HCT116 (cell line): ENCODE measurements around the gene WDR93. TPM values are rescaled to one million over a fixed set of nuclear protein-coding genes. Genes with fewer than 3 reads are reported as not detected.

Experiments
- ATAC-seq: fragments of 200-7000 bp; cut with Tn5 transposase; 2 replicates; pipeline ENCODE4 v1.9.1; 2020; ENCODE audit warnings: mild to moderate bottlenecking, moderate library complexity
- BruUV-seq: library from RNA; stranded (reverse); fragments of 400-500 nt; replicated peaks from 2 replicates; lab custom pipeline; 2021; lab: Mats Ljungman, UMichigan
- CTCF ChIA-PET: fragments of 300-600 bp; sonication (Branson Sonifier 250); formaldehyde crosslinking; loops from one replicate; lab custom pipeline; 2021; ENCODE audit warnings: antibody characterized with exemption; lab: Charles Lee
- POLR2A ChIA-PET: fragments of 300-600, 350-600 bp; sonication (Branson Sonifier 250); formaldehyde crosslinking; loops from one replicate; lab custom pipeline; 2021; ENCODE audit warnings: antibody characterized with exemption; lab: Charles Lee
- RAD21 ChIA-PET, 2 experiments: fragments of 300-600 bp; sonication (Branson Sonifier 250); formaldehyde crosslinking; loops; one replicate each; lab custom pipeline; 2023; ENCODE audit warnings: low total read pairs in 2 of 2; ENCODE audit not compliant: uncharacterized antibody in 2 of 2, unreplicated experiment in 2 of 2, low non-redundant PET in 1 of 2; lab: Charles Lee
- DNase-seq: peaks from one replicate; pipeline ENCODE4 v3.0.0-alpha.2; 2010; ENCODE audit warnings: low read depth, low spot score
- H2AFZ ChIP-seq: fragments of 200-600 bp; shearing (Covaris generic), sonication (generic); 2 replicates; pipeline ENCODE4 v1.6.1; 2017; ENCODE audit warnings: low read depth, mixed run types, mixed read lengths, antibody characterized with exemption, low read length; ENCODE audit not compliant: poor library complexity, severe bottlenecking
- H3K27ac ChIP-seq: 2 replicates; pipeline ENCODE4 v1.5.1; 2012; ENCODE audit warnings: low read depth, low read length
- H3K27me3 ChIP-seq: fragments of 200-600 bp; sonication (generic); 2 replicates; pipeline ENCODE4 v1.6.1; 2016; ENCODE audit warnings: mixed run types, low read length, mixed read lengths; ENCODE audit not compliant: insufficient read depth
- H3K36me3 ChIP-seq, 2 experiments: fragments of 200-500 bp in 1 of 2; fragments of 200-600 bp in 1 of 2; sonication (Bioruptor generic) in 1 of 2; sonication (generic) in 1 of 2; 2 replicates each; pipeline versions ENCODE4 v1.5.1 to v1.6.1; 2014 to 2016; ENCODE audit warnings: low read length in 2 of 2, inconsistent platforms in 1 of 2, mixed read lengths in 1 of 2, mixed run types in 1 of 2; ENCODE audit not compliant: insufficient read depth in 2 of 2, control insufficient read depth in 1 of 2
- H3K4me1 ChIP-seq, 2 experiments: fragments of 200-600 bp in 1 of 2; sonication (generic) in 1 of 2; 2 replicates each; pipeline versions ENCODE4 v1.5.1 to v1.6.1; 2012 to 2017; ENCODE audit warnings: low read length in 2 of 2, inconsistent platforms in 1 of 2, mild to moderate bottlenecking in 1 of 2, mixed read lengths in 1 of 2, mixed run types in 1 of 2, moderate library complexity in 1 of 2; ENCODE audit not compliant: insufficient read depth in 2 of 2, control insufficient read depth in 1 of 2
- H3K4me2 ChIP-seq: fragments of 200-600 bp; sonication (generic); 2 replicates; pipeline ENCODE4 v1.6.1; 2017; ENCODE audit warnings: mixed run types, low read length, mixed read lengths
- H3K4me3 ChIP-seq, 2 experiments: fragments of 200-600 bp in 1 of 2; sonication (generic) in 1 of 2; replicated peaks in 1 of 2; 2 replicates each; pipeline ENCODE4 v1.5.1; 2011 to 2016; ENCODE audit warnings: low read length in 2 of 2, control low read depth in 1 of 2, low read depth in 1 of 2, mild to moderate bottlenecking in 1 of 2, mixed read lengths in 1 of 2, mixed run types in 1 of 2
- H3K79me2 ChIP-seq: fragments of 200-600 bp; sonication (generic); 2 replicates; pipeline ENCODE4 v1.6.1; 2017; ENCODE audit warnings: mild to moderate bottlenecking, mixed run types, low read length, moderate library complexity, mixed read lengths; ENCODE audit not compliant: insufficient read depth
- H3K9ac ChIP-seq: fragments of 200-600 bp; sonication (generic); 2 replicates; pipeline ENCODE4 v1.6.1; 2016; ENCODE audit warnings: low read length, mixed read lengths
- H3K9me2 ChIP-seq: fragments of 200-600 bp; sonication (generic), shearing (Covaris generic); 2 replicates; pipeline ENCODE4 v1.6.1; 2017; ENCODE audit warnings: mixed run types, mild to moderate bottlenecking, moderate library complexity; ENCODE audit not compliant: insufficient read depth
- H3K9me3 ChIP-seq, 2 experiments: fragments of 200-500 bp in 1 of 2; fragments of 200-600 bp in 1 of 2; sonication (Bioruptor generic) in 1 of 2; sonication (generic) in 1 of 2; 2 replicates each; pipeline ENCODE4 v1.6.1; 2014 to 2017; ENCODE audit warnings: low read length in 2 of 2, mixed read lengths in 2 of 2, inconsistent platforms in 1 of 2, low read depth in 1 of 2, mild to moderate bottlenecking in 1 of 2, mixed run types in 1 of 2, moderate library complexity in 1 of 2; ENCODE audit not compliant: control insufficient read depth in 1 of 2, insufficient read depth in 1 of 2
- H4K20me1 ChIP-seq: fragments of 200-600 bp; sonication (generic), shearing (Covaris generic); 2 replicates; pipeline ENCODE4 v1.6.1; 2017; ENCODE audit warnings: mixed run types, mild to moderate bottlenecking, moderate library complexity; ENCODE audit not compliant: insufficient read depth
- CBX3 ChIP-seq: IDR thresholded peaks from 2 replicates; pipeline ENCODE4 v1.6.1; 2012; ENCODE audit warnings: low read depth
- CEBPB ChIP-seq: IDR thresholded peaks from 2 replicates; pipeline ENCODE4 v1.6.1; 2012; ENCODE audit warnings: low read depth
- EGR1 ChIP-seq: IDR thresholded peaks from 2 replicates; pipeline ENCODE4 v1.6.1; 2012; ENCODE audit warnings: low read depth
- ELF1 ChIP-seq: IDR thresholded peaks from 2 replicates; pipeline ENCODE4 v1.6.1; 2012; ENCODE audit warnings: low read depth, borderline replicate concordance
- EZH2 ChIP-seq: fragments of 200-600 bp; sonication (generic); IDR thresholded peaks from 2 replicates; pipeline ENCODE4 v1.6.1; 2017; ENCODE audit warnings: antibody characterized with exemption, mixed run types
- EZH2phosphoT487 ChIP-seq: fragments of 200-600 bp; IDR thresholded peaks from 2 replicates; pipeline ENCODE4 v1.6.1; 2018; ENCODE audit warnings: antibody characterized with exemption, borderline replicate concordance
- FOSL1 ChIP-seq: IDR thresholded peaks from 2 replicates; pipeline ENCODE4 v1.6.1; 2012; ENCODE audit warnings: low read depth
- JUND ChIP-seq: IDR thresholded peaks from 2 replicates; pipeline ENCODE4 v1.6.1; 2012
- POLR2A ChIP-seq: IDR thresholded peaks from 2 replicates; pipeline ENCODE4 v1.7.0; 2011; ENCODE audit warnings: borderline replicate concordance; ENCODE audit not compliant: insufficient read depth, insufficient read length; ENCODE audit errors: extremely low read depth
- POLR2AphosphoS5 ChIP-seq: IDR thresholded peaks from 2 replicates; pipeline ENCODE4 v1.6.1; 2011; ENCODE audit warnings: mild to moderate bottlenecking, low read depth, low read length, moderate library complexity
- SIN3A ChIP-seq: IDR thresholded peaks from 2 replicates; pipeline ENCODE4 v1.6.1; 2012; ENCODE audit warnings: low read depth
- SP1 ChIP-seq: IDR thresholded peaks from 2 replicates; pipeline ENCODE4 v1.6.1; 2012; ENCODE audit warnings: low read depth
- SRF ChIP-seq: IDR thresholded peaks from 2 replicates; pipeline ENCODE4 v1.6.1; 2012; ENCODE audit warnings: low read depth
- TCF7L2 ChIP-seq: IDR thresholded peaks from 2 replicates; pipeline ENCODE4 v1.7.0; 2011; ENCODE audit warnings: borderline replicate concordance, inconsistent platforms; ENCODE audit not compliant: insufficient read depth, insufficient read length; ENCODE audit errors: extremely low read depth
- ZFX ChIP-seq: fragments of 450-650 bp; IDR thresholded peaks from 2 replicates; pipeline ENCODE4 v1.6.1; 2017
- ZNF274 ChIP-seq: fragments of 200-500 bp; sonication (Bioruptor generic); IDR thresholded peaks from 2 replicates; pipeline ENCODE4 v1.6.1; 2014; ENCODE audit warnings: mild to moderate bottlenecking, low read depth, low read length, inconsistent platforms
- intact Hi-C: fragments of 100-400 bp; cut with micrococcal nuclease; formaldehyde crosslinking; loops from 2 replicates; pipeline ENCODE4 v1.10.0; 2022
- total RNA-seq: library from RNA; stranded (reverse); gene quantifications from one replicate; pipeline ENCODE4 v1.2.1, GENCODE V29; 2021; ENCODE audit not compliant: unreplicated experiment
- TF ChIP-seq, protein P1 (sequence below): IDR thresholded peaks from 2 replicates; pipeline ENCODE4 v1.6.1; 2011; ENCODE audit warnings: mild to moderate bottlenecking, low read length, moderate library complexity; ENCODE audit not compliant: insufficient replicate concordance; ENCODE audit errors: extremely low read depth

WDR93 gene
- total RNA-seq, 1 experiment from 2014 or later, result 0.42 TPM

DNA sequence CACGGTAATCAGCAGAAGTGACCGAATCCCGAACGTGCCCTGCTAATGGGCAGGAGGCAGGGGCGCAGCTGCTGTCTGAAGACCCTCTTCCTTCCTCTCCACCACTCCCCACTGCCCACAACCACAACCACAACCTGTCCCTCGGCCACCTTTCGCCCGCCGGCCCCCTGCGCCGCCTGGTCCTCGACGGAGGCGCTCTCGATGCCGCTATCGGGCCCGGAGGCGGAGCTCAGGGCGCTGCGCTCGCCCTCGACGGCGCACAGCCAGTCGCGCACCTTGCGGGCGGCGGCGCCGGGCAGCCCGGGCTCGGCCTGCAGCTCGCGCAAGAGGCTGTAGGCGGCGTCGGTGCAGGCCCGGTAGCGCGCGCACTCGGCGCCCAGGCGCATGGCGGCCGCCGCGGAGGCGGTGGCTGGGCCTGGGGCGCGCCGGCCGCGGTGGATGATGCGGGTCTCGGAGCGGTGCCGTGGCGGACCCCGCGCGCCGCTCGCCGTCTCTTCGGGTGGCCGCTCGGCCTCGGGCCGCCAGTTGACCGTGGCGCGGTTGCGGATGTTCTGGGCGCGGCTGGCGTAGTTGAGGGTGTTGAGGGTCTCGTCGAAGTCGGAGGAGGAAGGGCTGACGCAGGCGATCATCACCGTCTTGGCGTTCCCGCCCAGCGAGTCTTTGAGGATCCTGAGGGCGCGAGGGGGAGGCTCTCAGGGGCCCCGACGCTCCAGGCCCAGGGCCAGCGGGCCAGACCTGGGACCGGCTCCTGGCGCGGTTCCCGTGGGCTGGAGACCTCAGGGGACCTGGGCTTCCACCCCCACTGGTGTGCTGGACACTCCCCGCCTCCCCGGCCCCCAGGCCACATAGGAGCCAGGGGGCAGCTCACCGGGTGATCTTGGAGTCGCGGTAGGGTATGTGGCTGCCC lies 42.3 kb upstream of the WDR93 start:
- no peaks in the 10 kb centered on the region for H3K9me2 ChIP-seq
- RAD21 ChIA-PET, result interaction anchor here in 1 of 2 experiments (1.1 kb wide), 1 partner anchor 92 kb away, joined by 4 read pairs; no protein-coding TSS in a partner anchor
- intact Hi-C loops, result no loop called here
- POLR2A ChIA-PET, result no interaction called here
- no peaks in the 10 kb centered on the region for H3K79me2 ChIP-seq
- H3K9ac ChIP-seq, result no peak overlapping the region
- H2AFZ ChIP-seq, result no peak overlapping the region
- H3K9me3 ChIP-seq, result no peaks in the 10 kb centered on the region
- no peaks in the 10 kb centered on the region for H3K36me3 ChIP-seq
- no peaks in the 10 kb centered on the region for H4K20me1 ChIP-seq
- no peaks in the 10 kb centered on the region for H3K27me3 ChIP-seq
- CTCF ChIA-PET, result interaction anchor here (0.9 to 1.9 kb wide), 4 partner anchors 9 to 438 kb away, joined by 4 to 7 read pairs (median 4); no protein-coding TSS in a partner anchor
- no peak for DNase-seq
- no peak for ATAC-seq
- no peak overlapping the region for H3K4me3 ChIP-seq
- no peak overlapping the region for H3K4me2 ChIP-seq
- no TSS peak for BruUV-seq
- TF ChIP-seq SIN3A, result no peak
- TF ChIP-seq CBX3, result no peak
- no peak for TF ChIP-seq EZH2
- TF ChIP-seq POLR2AphosphoS5, result no peak
- TF ChIP-seq JUND, result no peak
- TF ChIP-seq, protein P1, sequence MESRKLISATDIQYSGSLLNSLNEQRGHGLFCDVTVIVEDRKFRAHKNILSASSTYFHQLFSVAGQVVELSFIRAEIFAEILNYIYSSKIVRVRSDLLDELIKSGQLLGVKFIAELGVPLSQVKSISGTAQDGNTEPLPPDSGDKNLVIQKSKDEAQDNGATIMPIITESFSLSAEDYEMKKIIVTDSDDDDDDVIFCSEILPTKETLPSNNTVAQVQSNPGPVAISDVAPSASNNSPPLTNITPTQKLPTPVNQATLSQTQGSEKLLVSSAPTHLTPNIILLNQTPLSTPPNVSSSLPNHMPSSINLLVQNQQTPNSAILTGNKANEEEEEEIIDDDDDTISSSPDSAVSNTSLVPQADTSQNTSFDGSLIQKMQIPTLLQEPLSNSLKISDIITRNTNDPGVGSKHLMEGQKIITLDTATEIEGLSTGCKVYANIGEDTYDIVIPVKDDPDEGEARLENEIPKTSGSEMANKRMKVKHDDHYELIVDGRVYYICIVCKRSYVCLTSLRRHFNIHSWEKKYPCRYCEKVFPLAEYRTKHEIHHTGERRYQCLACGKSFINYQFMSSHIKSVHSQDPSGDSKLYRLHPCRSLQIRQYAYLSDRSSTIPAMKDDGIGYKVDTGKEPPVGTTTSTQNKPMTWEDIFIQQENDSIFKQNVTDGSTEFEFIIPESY, result no peak
- no peak for TF ChIP-seq POLR2A
- no peak for TF ChIP-seq SRF
- TF ChIP-seq ZFX, result no peak
- no peak for TF ChIP-seq FOSL1
- TF ChIP-seq ELF1, result no peak
- TF ChIP-seq CEBPB, result no peak
- TF ChIP-seq EGR1, result no peak
- no peak for TF ChIP-seq EZH2phosphoT487
- TF ChIP-seq TCF7L2, result no peak
- no peak for TF ChIP-seq ZNF274
- no peak for TF ChIP-seq SP1
- H3K27ac ChIP-seq, result no peak overlapping the region
- peaks cover 0 to 4% of the 10 kb centered on the region in 2 experiments; a peak in 2 of 4 replicates for H3K4me1 ChIP-seq
